K562 (cell line): Measurements from ENCODE around the gene SPRYD3. TPM values are rescaled to one million over a fixed set of nuclear protein-coding genes. Genes with fewer than 3 reads are reported as not detected.

Experiments
- FUS ChIP-seq: fragments of 200-400 bp; formaldehyde crosslinking; optimal IDR thresholded peaks from 2 replicates; pipeline ENCODE3; 2017; ENCODE audit warnings: low read depth, low read length
- HMG20B ChIP-seq: fragments of 250-450 bp; sonication (Bioruptor Pico); IDR thresholded peaks from 2 replicates; pipeline ENCODE4 v1.5.0; 2021; ENCODE audit warnings: mild to moderate bottlenecking
- LCOR ChIP-seq: sonication (generic); formaldehyde crosslinking; IDR thresholded peaks from 2 replicates; pipeline ENCODE4 v1.8.0; 2022; ENCODE audit warnings: mild to moderate bottlenecking, missing genetic modification reagents
- MEIS2 ChIP-seq: fragments of 450-650 bp; IDR thresholded peaks from 2 replicates; pipeline ENCODE4 v1.6.1; 2014; ENCODE audit warnings: mild to moderate bottlenecking; ENCODE audit not compliant: partially characterized antibody
- NFE2 ChIP-seq: IDR thresholded peaks from 2 replicates; pipeline ENCODE4 v1.6.1; 2014; ENCODE audit warnings: antibody characterized with exemption, low read depth
- TCF3 ChIP-seq: sonication (generic); formaldehyde crosslinking; IDR thresholded peaks from 2 replicates; pipeline ENCODE4 v1.4.0; 2020; ENCODE audit warnings: mild to moderate bottlenecking, missing genetic modification reagents
- TGIF2 ChIP-seq: sonication (generic); formaldehyde crosslinking; IDR thresholded peaks from 2 replicates; pipeline ENCODE4 v1.8.1; 2022; ENCODE audit warnings: mild to moderate bottlenecking, missing genetic modification reagents, moderate library complexity
- ZNF175 ChIP-seq: fragments of 200-800 bp; sonication (Bioruptor generic); IDR thresholded peaks from 2 replicates; pipeline ENCODE4 v1.6.1; 2016; ENCODE audit warnings: low read depth, mild to moderate bottlenecking, missing genetic modification characterization, missing compliant biosample characterization
- ZNF41 ChIP-seq: fragments of 250-450 bp; sonication (Bioruptor Pico); conservative IDR thresholded peaks from 2 replicates; pipeline ENCODE4 v1.4.0; 2020; ENCODE audit warnings: mild to moderate bottlenecking
- polyA plus RNA-seq, 8 experiments: library from polyadenylated mRNA; depleted of rRNA in 4 of 8; stranded (reverse) in 5 of 8; unstranded in 3 of 8; fragments of >200 nt; fragmentation: Nextera tagmentation in 2 of 8; fragmentation: Illumina TruSeq in 1 of 8; extraction: Ambion mirVana in 2 of 8; extraction: Trizol in 1 of 8; gene quantifications; 2 replicates each; pipeline versions ENCODE4 v1.2.1 to v1.2.3, GENCODE V29; 2011 to 2014; ENCODE audit warnings: inconsistent platforms in 1 of 8, missing spikeins in 1 of 8
- total RNA-seq, 7 experiments: library from RNA; depleted of rRNA in 6 of 7; stranded (reverse); fragments of >200 nt in 6 of 7; fragmentation: Illumina TruSeq in 2 of 7; extraction: Trizol in 2 of 7; gene quantifications; 2 replicates each; pipeline versions ENCODE4 v1.2.1 to v1.2.3, GENCODE V29; 2011 to 2021; ENCODE audit warnings: low replicate concordance in 1 of 7
- TF ChIP-seq, protein P1 (sequence below): IDR thresholded peaks from 3 replicates; pipeline ENCODE4 v1.6.1; 2011; ENCODE audit warnings: borderline replicate concordance, mild to moderate bottlenecking; ENCODE audit not compliant: insufficient read length, insufficient read depth
- TF ChIP-seq, protein P2 (sequence below): fragments of 250-450 bp; sonication (Bioruptor Pico); IDR thresholded peaks from 2 replicates; pipeline ENCODE4 v1.5.0; 2020; ENCODE audit warnings: mild to moderate bottlenecking, borderline replicate concordance
- TF ChIP-seq, protein P3 (sequence below): fragments of 450-650 bp; formaldehyde crosslinking; IDR thresholded peaks from 2 replicates; pipeline ENCODE4 v1.4.0; 2020; ENCODE audit warnings: mild to moderate bottlenecking, moderate library complexity
- TF ChIP-seq, protein P4 (sequence below): fragments of 450-650 bp; IDR thresholded peaks from 2 replicates; pipeline ENCODE4 v1.6.1; 2018; ENCODE audit not compliant: partially characterized antibody
- TF ChIP-seq, protein P5 (sequence below), 2 experiments: fragments of 450-650 bp; conservative IDR thresholded peaks; 2 replicates each; pipeline ENCODE4 v1.6.1; 2017; ENCODE audit warnings: mild to moderate bottlenecking in 2 of 2, moderate library complexity in 2 of 2

Gene SPRYD3
- total and polyA plus RNA-seq, 9 of the 15 experiments (the other 6 are each of a cell fraction or from before 2014, with no cell fraction given) = 1.5 to 13.6 (median 7.6) TPM

DNA sequence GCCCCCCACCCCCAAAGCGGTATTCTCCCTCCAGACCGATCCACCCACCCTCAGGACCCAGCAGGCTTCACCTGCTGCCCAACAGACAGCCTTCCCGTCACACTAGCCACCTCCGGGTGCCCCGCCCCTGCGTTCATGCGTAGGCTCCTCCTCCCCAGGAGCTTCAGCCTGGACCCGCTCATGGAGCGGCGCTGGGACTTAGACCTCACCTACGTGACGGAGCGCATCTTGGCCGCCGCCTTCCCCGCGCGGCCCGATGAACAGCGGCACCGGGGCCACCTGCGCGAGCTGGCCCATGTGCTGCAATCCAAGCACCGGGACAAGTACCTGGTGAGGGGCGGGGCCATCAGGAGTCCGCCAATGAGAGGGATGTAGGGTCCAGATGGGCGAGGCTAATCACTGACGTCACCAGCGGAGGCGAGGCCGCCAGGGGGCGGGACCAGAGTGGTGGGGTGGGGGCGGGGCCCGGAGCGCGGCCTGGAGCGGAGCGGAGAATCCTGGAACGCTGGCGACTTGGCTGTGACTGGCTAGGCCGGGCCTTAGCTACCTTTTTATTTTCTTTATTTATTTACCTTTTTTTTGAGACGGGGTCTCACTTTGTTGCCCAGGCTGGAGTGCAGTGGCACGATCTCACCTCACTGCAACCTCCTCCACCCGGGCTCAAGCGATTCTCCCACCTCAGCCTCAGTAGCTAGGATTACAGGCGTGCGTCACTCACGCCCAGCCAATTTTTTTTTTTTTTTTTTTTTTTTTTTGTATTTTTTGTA, 24.9 kb downstream of the SPRYD3 start (continued):
- TF ChIP-seq, protein P1, sequence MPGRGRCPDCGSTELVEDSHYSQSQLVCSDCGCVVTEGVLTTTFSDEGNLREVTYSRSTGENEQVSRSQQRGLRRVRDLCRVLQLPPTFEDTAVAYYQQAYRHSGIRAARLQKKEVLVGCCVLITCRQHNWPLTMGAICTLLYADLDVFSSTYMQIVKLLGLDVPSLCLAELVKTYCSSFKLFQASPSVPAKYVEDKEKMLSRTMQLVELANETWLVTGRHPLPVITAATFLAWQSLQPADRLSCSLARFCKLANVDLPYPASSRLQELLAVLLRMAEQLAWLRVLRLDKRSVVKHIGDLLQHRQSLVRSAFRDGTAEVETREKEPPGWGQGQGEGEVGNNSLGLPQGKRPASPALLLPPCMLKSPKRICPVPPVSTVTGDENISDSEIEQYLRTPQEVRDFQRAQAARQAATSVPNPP = no peak
- no peak for TF ChIP-seq MEIS2
- TF ChIP-seq HMG20B (CRISPR knock-in tag) = no peak
- TF ChIP-seq LCOR (CRISPR knock-in tag) = no peak
- no peak for TF ChIP-seq FUS
- TF ChIP-seq, protein P2, sequence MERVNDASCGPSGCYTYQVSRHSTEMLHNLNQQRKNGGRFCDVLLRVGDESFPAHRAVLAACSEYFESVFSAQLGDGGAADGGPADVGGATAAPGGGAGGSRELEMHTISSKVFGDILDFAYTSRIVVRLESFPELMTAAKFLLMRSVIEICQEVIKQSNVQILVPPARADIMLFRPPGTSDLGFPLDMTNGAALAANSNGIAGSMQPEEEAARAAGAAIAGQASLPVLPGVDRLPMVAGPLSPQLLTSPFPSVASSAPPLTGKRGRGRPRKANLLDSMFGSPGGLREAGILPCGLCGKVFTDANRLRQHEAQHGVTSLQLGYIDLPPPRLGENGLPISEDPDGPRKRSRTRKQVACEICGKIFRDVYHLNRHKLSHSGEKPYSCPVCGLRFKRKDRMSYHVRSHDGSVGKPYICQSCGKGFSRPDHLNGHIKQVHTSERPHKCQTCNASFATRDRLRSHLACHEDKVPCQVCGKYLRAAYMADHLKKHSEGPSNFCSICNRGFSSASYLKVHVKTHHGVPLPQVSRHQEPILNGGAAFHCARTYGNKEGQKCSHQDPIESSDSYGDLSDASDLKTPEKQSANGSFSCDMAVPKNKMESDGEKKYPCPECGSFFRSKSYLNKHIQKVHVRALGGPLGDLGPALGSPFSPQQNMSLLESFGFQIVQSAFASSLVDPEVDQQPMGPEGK (CRISPR knock-in tag) = no peak
- TF ChIP-seq, protein P3, sequence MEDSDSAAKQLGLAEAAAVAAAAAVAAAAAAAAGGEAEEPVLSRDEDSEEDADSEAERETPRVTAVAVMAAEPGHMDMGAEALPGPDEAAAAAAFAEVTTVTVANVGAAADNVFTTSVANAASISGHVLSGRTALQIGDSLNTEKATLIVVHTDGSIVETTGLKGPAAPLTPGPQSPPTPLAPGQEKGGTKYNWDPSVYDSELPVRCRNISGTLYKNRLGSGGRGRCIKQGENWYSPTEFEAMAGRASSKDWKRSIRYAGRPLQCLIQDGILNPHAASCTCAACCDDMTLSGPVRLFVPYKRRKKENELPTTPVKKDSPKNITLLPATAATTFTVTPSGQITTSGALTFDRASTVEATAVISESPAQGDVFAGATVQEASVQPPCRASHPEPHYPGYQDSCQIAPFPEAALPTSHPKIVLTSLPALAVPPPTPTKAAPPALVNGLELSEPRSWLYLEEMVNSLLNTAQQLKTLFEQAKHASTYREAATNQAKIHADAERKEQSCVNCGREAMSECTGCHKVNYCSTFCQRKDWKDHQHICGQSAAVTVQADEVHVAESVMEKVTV (CRISPR knock-in tag) = no peak
- TF ChIP-seq NFE2 = no peak
- TF ChIP-seq TGIF2 = no peak
- TF ChIP-seq, protein P4, sequence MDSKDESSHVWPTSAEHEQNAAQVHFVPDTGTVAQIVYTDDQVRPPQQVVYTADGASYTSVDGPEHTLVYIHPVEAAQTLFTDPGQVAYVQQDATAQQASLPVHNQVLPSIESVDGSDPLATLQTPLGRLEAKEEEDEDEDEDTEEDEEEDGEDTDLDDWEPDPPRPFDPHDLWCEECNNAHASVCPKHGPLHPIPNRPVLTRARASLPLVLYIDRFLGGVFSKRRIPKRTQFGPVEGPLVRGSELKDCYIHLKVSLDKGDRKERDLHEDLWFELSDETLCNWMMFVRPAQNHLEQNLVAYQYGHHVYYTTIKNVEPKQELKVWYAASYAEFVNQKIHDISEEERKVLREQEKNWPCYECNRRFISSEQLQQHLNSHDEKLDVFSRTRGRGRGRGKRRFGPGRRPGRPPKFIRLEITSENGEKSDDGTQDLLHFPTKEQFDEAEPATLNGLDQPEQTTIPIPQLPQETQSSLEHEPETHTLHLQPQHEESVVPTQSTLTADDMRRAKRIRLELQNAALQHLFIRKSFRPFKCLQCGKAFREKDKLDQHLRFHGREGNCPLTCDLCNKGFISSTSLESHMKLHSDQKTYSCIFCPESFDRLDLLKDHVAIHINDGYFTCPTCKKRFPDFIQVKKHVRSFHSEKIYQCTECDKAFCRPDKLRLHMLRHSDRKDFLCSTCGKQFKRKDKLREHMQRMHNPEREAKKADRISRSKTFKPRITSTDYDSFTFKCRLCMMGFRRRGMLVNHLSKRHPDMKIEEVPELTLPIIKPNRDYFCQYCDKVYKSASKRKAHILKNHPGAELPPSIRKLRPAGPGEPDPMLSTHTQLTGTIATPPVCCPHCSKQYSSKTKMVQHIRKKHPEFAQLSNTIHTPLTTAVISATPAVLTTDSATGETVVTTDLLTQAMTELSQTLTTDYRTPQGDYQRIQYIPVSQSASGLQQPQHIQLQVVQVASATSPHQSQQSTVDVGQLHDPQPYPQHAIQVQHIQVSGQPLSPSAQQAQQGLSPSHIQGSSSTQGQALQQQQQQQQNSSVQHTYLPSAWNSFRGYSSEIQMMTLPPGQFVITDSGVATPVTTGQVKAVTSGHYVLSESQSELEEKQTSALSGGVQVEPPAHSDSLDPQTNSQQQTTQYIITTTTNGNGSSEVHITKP = no peak
- TF ChIP-seq, protein P5, sequence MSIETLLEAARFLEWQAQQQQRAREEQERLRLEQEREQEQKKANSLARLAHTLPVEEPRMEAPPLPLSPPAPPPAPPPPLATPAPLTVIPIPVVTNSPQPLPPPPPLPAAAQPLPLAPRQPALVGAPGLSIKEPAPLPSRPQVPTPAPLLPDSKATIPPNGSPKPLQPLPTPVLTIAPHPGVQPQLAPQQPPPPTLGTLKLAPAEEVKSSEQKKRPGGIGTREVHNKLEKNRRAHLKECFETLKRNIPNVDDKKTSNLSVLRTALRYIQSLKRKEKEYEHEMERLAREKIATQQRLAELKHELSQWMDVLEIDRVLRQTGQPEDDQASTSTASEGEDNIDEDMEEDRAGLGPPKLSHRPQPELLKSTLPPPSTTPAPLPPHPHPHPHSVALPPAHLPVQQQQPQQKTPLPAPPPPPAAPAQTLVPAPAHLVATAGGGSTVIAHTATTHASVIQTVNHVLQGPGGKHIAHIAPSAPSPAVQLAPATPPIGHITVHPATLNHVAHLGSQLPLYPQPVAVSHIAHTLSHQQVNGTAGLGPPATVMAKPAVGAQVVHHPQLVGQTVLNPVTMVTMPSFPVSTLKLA (conservative IDR thresholded peaks at IDR 0.05) = peak; percentile 86 to 93
- TF ChIP-seq ZNF41 (CRISPR knock-in tag) = no peak
- TF ChIP-seq TCF3 (CRISPR knock-in tag) = no peak
- 0 out of 2 replicates have a peak, but pooled peaks have one; percentile 49 for TF ChIP-seq ZNF175 (CRISPR knock-in tag)
